Ascending aorta (tissue), 2 donors: Measurements from ENCODE around the gene CTDSPL. TPM values are rescaled to one million over a fixed set of nuclear protein-coding genes. Genes with fewer than 3 reads are reported as not detected.
"Not testable (repeated sequence)": the region's sequence is repeated elsewhere in the genome, so short reads cannot be mapped to it uniquely, and the experiment has no call there.

ENCODE experiments used
- DNase-seq, 2 donors: peaks; one replicate each; pipeline ENCODE4 v3.0.0-alpha.2; 2019; ENCODE audit warnings: low spot score in 2 of 2
- H3K27ac ChIP-seq, 2 donors: fragments of 200-600 bp; sonication (generic); one replicate each; pipeline ENCODE4 v1.5.1; 2016 to 2017; ENCODE audit warnings: mild to moderate bottlenecking in 1 of 2
- H3K27me3 ChIP-seq: fragments of 200-600 bp; sonication (generic); one replicate; pipeline ENCODE4 v1.5.1; 2017
- H3K36me3 ChIP-seq, 2 donors: fragments of 200-600 bp; sonication (generic); one replicate each; pipeline ENCODE4 v1.5.1; 2016
- H3K4me1 ChIP-seq, 2 donors: fragments of 200-600 bp; sonication (generic); one replicate each; pipeline ENCODE4 v1.5.1; 2016 to 2017; ENCODE audit warnings: mild to moderate bottlenecking in 1 of 2
- H3K4me3 ChIP-seq, 2 donors: fragments of 200-600 bp; sonication (generic); one replicate each; pipeline ENCODE4 v1.5.1; 2016 to 2017; ENCODE audit warnings: mild to moderate bottlenecking in 1 of 2
- H3K9me3 ChIP-seq, 2 donors: fragments of 200-600 bp; sonication (generic); one replicate each; pipeline ENCODE4 v1.5.1; 2016
- intact Hi-C: fragments of 100-400 bp; cut with DNase I; formaldehyde crosslinking; loops from one replicate; pipeline ENCODE4 v1.15.1; 2023
- total RNA-seq: library from RNA; depleted of rRNA; stranded (reverse); fragments of >200 nt; gene quantifications from one replicate; pipeline ENCODE4 v1.1.0, GENCODE V29; 2016
- TF ChIP-seq, protein P1 (sequence below), 3 experiments: fragments of 200-600 bp in 2 of 3; fragments of 450-650 bp in 1 of 3; sonication (generic) in 2 of 3; IDR thresholded peaks; one replicate each; pipeline ENCODE4 v1.5.1; 2016 to 2019; ENCODE audit warnings: antibody characterized with exemption in 3 of 3, mild to moderate bottlenecking in 1 of 3, moderate library complexity in 1 of 3

The CTDSPL gene
- total RNA-seq, 1 donor from 2014 or later: 80.9 TPM

DNA sequence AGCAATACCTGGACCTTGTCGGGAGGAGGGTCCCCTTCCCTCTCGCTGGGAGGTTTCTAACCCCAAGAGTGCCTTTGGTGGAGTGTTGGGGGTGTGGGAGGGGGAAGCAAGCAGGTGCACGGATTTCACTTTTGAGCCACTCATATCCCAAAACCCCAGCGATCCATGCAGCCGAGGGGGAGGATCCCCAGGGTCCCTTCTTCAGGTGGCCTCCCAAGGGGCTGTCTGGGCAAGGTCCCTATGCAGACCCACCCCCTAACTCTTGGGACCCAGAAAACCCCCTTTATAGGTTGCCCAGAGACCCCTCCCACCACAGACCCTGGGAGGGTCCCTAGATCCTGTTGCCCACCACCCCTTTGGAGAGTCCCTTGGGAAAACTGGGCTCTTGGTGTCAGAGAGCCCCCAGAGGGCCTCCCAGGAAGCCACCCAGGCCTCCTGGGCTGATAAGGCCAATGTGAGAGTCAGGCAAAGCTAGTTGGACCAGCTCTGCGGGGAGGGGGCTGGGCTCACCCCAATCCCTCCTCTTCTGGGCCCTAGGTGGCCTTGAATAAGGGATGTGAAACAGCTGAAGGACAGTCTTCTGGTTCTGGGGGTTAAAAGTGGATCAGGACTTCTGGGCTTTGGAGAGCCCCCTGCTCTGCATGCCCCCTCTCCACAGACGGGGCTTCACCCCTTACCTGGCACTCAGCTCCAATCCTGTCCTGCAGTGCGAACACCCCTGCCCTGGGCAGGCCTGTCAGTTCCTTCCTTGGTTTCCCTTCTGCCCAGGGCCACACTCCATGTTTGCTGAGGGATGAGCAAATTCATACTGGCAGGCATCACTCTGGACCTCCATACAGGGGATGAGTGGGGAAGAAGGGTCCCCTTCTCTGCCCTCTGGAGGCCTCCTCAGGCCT, 168.7 kb downstream of the CTDSPL start:
- Histone ChIP-seq H3K9me3 (no peaks in the 10 kb centered on the region), H3K4me1 (peaks cover 25 to 34% of the 10 kb centered on the region in 2 donors), H3K27me3 (no peaks in the 10 kb centered on the region), H3K27ac (peak overlapping the region; percentile 91 to 97), H3K36me3 (no peaks in the 10 kb centered on the region), H3K4me3 (peak overlapping the region; percentile 73 to 88)
- intact Hi-C loops: no loop called here
- TF ChIP-seq, protein P1, sequence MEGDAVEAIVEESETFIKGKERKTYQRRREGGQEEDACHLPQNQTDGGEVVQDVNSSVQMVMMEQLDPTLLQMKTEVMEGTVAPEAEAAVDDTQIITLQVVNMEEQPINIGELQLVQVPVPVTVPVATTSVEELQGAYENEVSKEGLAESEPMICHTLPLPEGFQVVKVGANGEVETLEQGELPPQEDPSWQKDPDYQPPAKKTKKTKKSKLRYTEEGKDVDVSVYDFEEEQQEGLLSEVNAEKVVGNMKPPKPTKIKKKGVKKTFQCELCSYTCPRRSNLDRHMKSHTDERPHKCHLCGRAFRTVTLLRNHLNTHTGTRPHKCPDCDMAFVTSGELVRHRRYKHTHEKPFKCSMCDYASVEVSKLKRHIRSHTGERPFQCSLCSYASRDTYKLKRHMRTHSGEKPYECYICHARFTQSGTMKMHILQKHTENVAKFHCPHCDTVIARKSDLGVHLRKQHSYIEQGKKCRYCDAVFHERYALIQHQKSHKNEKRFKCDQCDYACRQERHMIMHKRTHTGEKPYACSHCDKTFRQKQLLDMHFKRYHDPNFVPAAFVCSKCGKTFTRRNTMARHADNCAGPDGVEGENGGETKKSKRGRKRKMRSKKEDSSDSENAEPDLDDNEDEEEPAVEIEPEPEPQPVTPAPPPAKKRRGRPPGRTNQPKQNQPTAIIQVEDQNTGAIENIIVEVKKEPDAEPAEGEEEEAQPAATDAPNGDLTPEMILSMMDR (IDR thresholded peaks at IDR 0.05): no peak
- DNase-seq: peak in 1 of 2 donors; percentile 66

DNA sequence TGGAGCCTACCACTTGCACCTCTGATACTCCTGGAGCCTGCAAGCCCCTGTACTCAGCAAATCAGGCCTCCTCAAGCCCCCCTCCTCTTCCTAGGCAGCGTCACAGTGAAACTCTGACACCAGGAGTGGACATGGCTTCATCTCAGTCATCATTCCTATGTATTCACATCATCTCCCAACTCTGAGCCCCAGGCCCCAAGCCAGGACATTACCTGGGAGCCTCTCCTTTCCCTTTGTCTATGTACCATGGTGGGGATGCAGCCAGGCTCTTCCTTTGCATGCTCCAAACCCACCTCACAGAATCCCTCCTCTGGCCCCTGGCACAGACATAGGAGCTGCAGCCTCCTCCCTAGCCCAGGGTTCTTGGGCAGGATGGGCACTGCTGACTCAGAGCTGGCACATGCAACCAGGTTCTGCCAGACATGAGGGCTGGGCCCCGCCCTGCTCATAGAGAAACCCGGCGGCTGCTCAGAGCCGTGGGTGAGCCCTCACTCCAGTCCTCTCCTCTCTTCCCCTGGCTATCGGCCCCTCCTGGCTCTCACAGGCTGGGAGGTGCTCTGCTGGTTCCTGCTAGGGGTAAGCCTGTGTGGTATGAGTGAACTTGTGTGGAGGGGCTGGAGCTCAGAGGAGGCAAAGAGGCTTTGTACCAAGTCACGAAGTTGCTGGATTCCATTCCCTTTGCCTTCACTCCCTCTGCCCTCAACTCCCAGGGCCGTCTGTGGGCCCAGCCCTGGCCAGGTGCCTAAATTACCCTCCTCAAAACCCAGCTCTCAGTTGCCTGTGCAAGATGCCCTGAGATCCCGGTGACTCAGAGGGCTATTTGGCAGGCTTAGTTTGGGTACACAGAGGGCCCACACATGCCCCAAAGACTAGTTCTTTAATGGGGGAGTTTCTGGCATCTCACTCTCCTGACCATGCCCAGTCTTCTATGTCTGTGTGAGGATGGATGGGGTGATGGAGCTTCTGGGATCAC, 169.6 kb downstream of the CTDSPL start:
- no peaks in the 10 kb centered on the region for H3K36me3 ChIP-seq
- DNase-seq: peak; percentile 84 to 90
- H3K9me3 ChIP-seq: no peaks in the 10 kb centered on the region
- peak overlapping the region in 1 of 2 donors; percentile 88 for H3K4me3 ChIP-seq
- intact Hi-C loops: no loop called here
- H3K27me3 ChIP-seq: no peaks in the 10 kb centered on the region
- H3K4me1 ChIP-seq: peaks cover 19 to 27% of the 10 kb centered on the region in 2 donors
- peak overlapping the region; percentile 91 to 97 for H3K27ac ChIP-seq
- TF ChIP-seq, protein P1 (IDR thresholded peaks at IDR 0.05): no peak

DNA sequence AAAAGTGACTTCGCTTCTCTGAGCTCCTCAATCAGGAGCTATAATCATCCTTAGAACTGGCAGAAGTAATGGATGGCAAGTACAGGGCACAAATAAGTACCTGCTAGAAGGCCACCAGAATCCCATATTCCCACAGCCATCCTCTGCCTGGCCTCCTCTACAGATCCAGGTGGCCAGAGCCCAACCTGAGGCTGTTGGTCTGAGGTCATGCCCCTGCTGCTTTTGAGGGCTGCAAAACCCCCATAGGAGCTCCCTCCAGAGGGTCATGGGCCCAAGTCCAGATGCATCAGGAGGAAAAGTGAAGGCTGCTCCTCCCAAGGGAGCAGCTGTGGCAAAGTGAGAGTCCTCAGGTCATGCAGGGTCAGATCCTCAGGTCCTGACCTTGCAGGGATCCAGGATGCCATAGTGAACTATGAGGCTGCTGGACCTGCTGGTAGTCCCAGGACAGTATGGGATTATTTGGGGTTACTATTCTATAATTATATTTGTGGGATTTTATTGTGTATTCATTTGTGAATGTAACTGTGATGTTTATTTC, 170.7 kb downstream of the CTDSPL start:
- peak overlapping the region; percentile 91 to 97 for H3K27ac ChIP-seq
- no peaks in the 10 kb centered on the region for H3K9me3 ChIP-seq
- H3K27me3 ChIP-seq: no peaks in the 10 kb centered on the region
- TF ChIP-seq, protein P1 (IDR thresholded peaks at IDR 0.05): no peak
- peaks cover 19 to 21% of the 10 kb centered on the region in 2 donors for H3K4me1 ChIP-seq
- intact Hi-C loops: no loop called here
- DNase-seq: no peak
- H3K4me3 ChIP-seq: no peak overlapping the region
- no peaks in the 10 kb centered on the region for H3K36me3 ChIP-seq

DNA sequence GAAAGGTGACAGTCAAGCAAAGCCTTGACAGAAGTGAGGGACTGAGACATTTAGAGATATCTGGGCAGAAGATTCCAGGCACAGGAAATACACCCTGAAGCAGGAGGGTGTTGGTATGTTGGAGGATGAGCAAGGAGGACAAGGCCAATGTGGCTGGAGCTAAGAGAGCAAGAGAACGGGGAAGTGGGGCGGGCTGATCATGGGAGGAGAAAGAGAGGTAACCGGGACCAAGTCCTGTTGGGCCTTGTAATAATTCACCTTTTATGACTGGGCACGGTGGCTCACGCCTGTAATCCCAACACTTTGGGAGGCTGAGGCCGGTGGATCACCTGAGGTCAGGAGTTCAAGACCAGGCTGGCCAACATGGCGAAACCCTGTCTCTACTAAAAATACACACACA, 171.9 kb downstream of the CTDSPL start:
- H3K9me3 ChIP-seq, H3K27me3 ChIP-seq, DNase-seq, H3K27ac ChIP-seq, intact Hi-C loops, H3K4me3 ChIP-seq, H3K36me3 ChIP-seq: not testable (repeated sequence)
- peaks cover 19 to 21% of the 10 kb centered on the region in 2 donors for H3K4me1 ChIP-seq

Other genes with a start within 250 kb of the CTDSPL start
- 6.3 TPM for gene VILL, start 128.9 kb downstream of the CTDSPL start, total RNA-seq
- gene PLCD1, start 167.8 kb downstream of the CTDSPL start, total RNA-seq: 167 TPM
- 0.11 TPM for gene DLEC1, start 177.3 kb downstream of the CTDSPL start, total RNA-seq